Measurements from ENCODE around the gene MUC3A.
"Not testable (repeated sequence)": the region's sequence is repeated elsewhere in the genome, so short reads cannot be mapped to it uniquely, and the experiment has no call there.

The MUC3A gene

GRCh38 chr7:100949227-100949932, at the start of gene MUC3A:
Gene MUC3A, plus strand, starts transcription at chr7:100949534. Its CDS starts 91 bp downstream, at chr7:100949625.
- ATAC-seq, result no peak
- no peak for DNase-seq

GRCh38 chr7:100900978-100901377, 48.4 kb upstream of the MUC3A start:
- no peak for DNase-seq
- ATAC-seq, result no peak

- ATAC-seq (no peak), DNase-seq (no peak)
Measured at GRCh38 chr7:100901921-100902332, 47.4 kb upstream of the MUC3A start.

GRCh38 chr7:100902638-100903037, 46.7 kb upstream of the MUC3A start:
- ATAC-seq, result no peak
- no peak for DNase-seq

GRCh38 chr7:100908512-100908911, 40.8 kb upstream of the MUC3A start:
- ATAC-seq, result no peak
- no peak for DNase-seq

- not testable (repeated sequence) for DNase-seq, ATAC-seq
Measured at GRCh38 chr7:100910443-100910842, 38.9 kb upstream of the MUC3A start.

- ATAC-seq (no peak), DNase-seq (no peak)
Measured at GRCh38 chr7:100911484-100911883, 37.9 kb upstream of the MUC3A start.

- DNase-seq (no peak), ATAC-seq (no peak)
Measured at GRCh38 chr7:100914208-100914878, 35.0 kb upstream of the MUC3A start.

GRCh38 chr7:100914879-100915447, 34.4 kb upstream of the MUC3A start:
- ATAC-seq (peak; percentile 72), DNase-seq (no peak)

GRCh38 chr7:100919335-100919734, 30.0 kb upstream of the MUC3A start:
- DNase-seq, ATAC-seq: not testable (repeated sequence)

GRCh38 chr7:100919779-100920437, 29.4 kb upstream of the MUC3A start:
- not testable (repeated sequence) for ATAC-seq, DNase-seq

- no peak for DNase-seq
- no peak for ATAC-seq
Measured at GRCh38 chr7:100921039-100921438, 28.3 kb upstream of the MUC3A start.

- DNase-seq, result not testable (repeated sequence)
Measured at GRCh38 chr7:100923616-100924015, 25.7 kb upstream of the MUC3A start.

GRCh38 chr7:100929808-100930174, 19.5 kb upstream of the MUC3A start:
- ATAC-seq (no peak), DNase-seq (no peak)

More at GRCh38 chr7:100923616-100924015, 25.7 kb upstream of the MUC3A start:
- not testable (repeated sequence) for ATAC-seq

GRCh38 chr7:100933734-100934133, 15.6 kb upstream of the MUC3A start:
- DNase-seq (no peak), ATAC-seq (no peak)

- not testable (repeated sequence) for ATAC-seq, DNase-seq
Measured at GRCh38 chr7:100935381-100935780, 14.0 kb upstream of the MUC3A start.

GRCh38 chr7:100936167-100936566, 13.2 kb upstream of the MUC3A start:
- ATAC-seq, DNase-seq: not testable (repeated sequence)

GRCh38 chr7:100942045-100942774, 7.1 kb upstream of the MUC3A start:
- DNase-seq (no peak), ATAC-seq (no peak)

- no peak for ATAC-seq
Measured at GRCh38 chr7:100943693-100944092, 5.6 kb upstream of the MUC3A start.

GRCh38 chr7:100944138-100944537, 5.2 kb upstream of the MUC3A start:
- DNase-seq (no peak), ATAC-seq (no peak)

More at GRCh38 chr7:100943693-100944092, 5.6 kb upstream of the MUC3A start:
- DNase-seq, result no peak

GRCh38 chr7:100946111-100946510, 3.2 kb upstream of the MUC3A start:
- ATAC-seq (no peak), DNase-seq (no peak)
